Rectal smooth muscle tissue (tissue), 1 donor: ENCODE results near the gene PTGR3.
"Not testable (repeated sequence)": the region's sequence is repeated elsewhere in the genome, so short reads cannot be mapped to it uniquely, and the experiment has no call there.

Experiments
- H3K27ac ChIP-seq: one replicate; pipeline ENCODE4 v1.7.0; 2013; ENCODE audit warnings: low read depth, low read length, inconsistent platforms
- H3K27me3 ChIP-seq: one replicate; pipeline ENCODE4 v1.7.0; 2013; ENCODE audit warnings: low read length; ENCODE audit not compliant: control insufficient read depth, insufficient read depth
- H3K36me3 ChIP-seq: one replicate; pipeline ENCODE4 v1.7.0; 2013; ENCODE audit warnings: low read length; ENCODE audit not compliant: control insufficient read depth, insufficient read depth
- H3K4me1 ChIP-seq: one replicate; pipeline ENCODE4 v1.7.0; 2013; ENCODE audit warnings: low read length; ENCODE audit not compliant: control insufficient read depth, insufficient read depth
- H3K4me3 ChIP-seq: one replicate; pipeline ENCODE4 v1.7.0; 2013; ENCODE audit warnings: low read length
- H3K9ac ChIP-seq: one replicate; pipeline ENCODE4 v1.7.0; 2013; ENCODE audit warnings: low read length

The PTGR3 gene

DNA sequence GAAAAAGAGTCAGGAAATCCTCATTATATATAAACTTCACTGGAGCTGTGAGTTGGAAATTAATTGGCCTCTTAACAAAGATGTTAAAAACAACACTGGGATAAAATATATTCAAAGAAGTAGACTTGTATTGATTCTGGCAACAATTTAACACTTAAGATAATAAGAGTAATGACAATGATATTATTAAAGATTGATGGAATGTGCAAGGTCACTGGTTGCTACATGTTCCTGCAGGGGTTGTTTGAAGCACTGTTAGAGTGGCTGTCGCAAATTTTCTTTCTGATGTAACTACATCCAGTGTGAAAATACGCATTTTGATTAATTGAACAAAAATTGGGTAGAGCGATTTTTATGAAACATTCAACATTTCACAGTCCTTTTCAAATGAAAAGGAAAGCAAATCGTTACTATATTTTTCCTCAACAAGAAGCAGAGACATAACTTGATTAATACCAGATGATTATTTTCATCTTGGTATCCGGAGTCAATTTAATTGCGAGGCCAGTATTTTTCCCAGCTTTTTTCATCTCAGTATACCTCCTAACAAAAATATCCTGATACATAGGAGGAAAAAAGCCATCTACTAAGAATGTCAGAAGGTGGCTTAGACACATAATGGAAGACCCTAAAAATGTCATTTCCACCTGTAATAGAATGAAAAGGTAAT, 6.1 kb downstream of the PTGR3 start:
- Histone ChIP-seq H3K9ac (no peak overlapping the region), H3K4me1 (peaks cover 19% of the 10 kb centered on the region), H3K27ac (peak overlapping the region; percentile 98)

DNA sequence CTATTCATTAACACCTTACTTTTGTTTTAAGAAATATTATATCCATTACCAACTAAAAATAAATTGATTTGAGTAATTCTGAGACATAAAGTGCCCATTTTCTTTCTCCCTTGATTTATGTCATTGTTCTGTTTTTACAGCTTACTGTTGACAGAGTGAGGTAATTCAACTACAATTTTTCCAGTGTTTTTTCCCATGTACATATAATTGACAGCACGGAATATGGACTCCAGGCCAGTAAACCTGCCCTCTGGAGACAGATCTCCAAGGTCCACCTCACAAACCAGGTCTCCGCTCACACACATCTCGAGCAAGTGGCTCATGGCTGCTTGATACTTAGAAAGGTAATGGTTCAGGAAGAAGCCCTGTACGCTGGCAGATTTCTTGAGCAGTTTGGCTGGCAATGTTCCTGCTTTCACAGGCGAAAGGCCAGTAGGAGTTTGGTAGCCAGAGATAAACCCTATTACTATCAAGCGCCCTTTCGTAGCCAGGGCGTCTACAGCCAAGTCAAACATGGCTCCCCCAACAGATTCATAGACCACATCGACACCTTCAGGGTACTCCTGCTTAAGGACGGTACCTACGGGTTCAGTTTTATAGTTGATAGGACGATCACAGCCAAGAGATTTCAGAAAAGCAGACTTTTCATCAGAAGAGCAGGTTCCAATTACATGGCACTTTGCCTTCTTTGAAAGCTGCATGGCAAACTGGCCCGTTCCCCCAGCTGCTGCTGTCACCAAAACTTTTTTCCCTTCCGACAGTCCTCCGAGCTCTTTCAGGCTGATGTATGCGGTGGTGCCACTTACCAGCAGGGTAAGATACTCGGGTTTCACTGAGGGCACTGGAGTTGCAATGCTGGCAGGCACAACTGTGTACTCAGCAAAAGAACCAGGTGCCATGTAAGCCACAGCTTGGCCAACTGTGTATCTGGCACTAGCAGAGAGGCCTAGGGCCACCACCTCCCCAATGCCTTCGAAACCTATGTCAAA, 7.4 kb downstream of the PTGR3 start:
- Histone ChIP-seq H3K27me3 (no peaks in the 10 kb centered on the region), H3K36me3 (peaks cover 6% of the 10 kb centered on the region), H3K9ac (no peak overlapping the region), H3K27ac (peak overlapping the region; percentile 98), H3K4me1 (peaks cover 16% of the 10 kb centered on the region), H3K4me3 (peak overlapping the region; percentile 13)

More for the DNA sequence above, 6.1 kb downstream of the PTGR3 start:
- Histone ChIP-seq H3K4me3 (no peak overlapping the region), H3K36me3 (peaks cover 6% of the 10 kb centered on the region), H3K27me3 (no peaks in the 10 kb centered on the region)

DNA sequence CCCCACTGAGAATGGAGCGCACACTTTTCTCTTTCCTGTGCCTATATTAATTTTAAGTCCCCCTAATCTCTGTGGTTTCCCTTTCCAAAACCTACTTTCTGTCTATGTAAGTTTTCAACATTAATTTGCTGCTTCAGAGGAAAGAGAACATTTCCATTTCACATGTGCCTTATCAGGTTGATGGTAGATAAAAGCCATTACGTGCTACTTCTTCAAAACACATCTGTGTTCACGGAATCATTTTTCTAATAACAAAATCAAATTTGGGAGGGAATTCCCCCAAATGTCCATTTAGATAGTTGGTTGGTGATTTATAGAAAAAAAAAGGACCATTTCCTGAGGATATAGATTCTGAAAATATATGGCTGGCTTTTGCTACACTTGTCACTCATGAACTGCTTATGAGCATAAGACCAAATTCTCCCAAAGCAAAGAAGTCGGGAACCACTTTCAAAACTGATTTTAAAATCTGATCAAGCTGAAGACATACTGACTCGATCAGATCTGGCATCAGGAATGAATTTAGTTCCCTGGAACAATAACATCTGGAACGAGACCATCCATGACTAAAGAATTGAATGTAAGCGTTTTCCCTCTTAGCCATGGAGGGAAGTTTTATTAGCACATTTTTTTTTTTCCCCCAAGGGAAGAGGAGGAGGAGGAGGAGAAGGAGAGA, 8.2 kb downstream of the PTGR3 start:
- Histone ChIP-seq H3K36me3 (peaks cover 8% of the 10 kb centered on the region), H3K9ac (no peak overlapping the region), H3K4me3 (no peak overlapping the region), H3K4me1 (peaks cover 16% of the 10 kb centered on the region), H3K27me3 (no peaks in the 10 kb centered on the region), H3K27ac (peak overlapping the region; percentile 98)

DNA sequence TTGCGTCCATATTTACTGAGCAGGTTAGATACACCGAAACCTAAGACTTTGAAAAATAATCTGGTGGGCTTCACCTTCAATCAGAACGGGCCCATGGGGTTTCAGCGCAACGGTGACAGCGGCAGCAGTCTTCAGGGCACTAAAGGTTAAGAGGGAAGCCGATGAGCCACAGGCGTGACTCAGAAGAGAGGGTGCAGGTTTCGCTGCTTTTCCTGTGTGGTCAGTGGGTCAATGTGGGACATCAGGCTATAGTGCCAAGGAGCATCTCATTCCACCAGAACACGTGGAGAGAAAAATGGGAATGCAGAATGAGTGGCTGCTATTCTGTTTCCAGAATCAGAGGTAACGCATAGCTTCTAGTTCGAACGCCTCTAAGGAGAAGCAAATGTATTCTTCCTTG, 8.9 kb downstream of the PTGR3 start:
- Histone ChIP-seq H3K36me3 (peaks cover 11% of the 10 kb centered on the region), H3K4me1 (peaks cover 16% of the 10 kb centered on the region), H3K4me3 (no peak overlapping the region), H3K27ac (peak overlapping the region; percentile 2), H3K9ac (no peak overlapping the region), H3K27me3 (no peaks in the 10 kb centered on the region)

DNA sequence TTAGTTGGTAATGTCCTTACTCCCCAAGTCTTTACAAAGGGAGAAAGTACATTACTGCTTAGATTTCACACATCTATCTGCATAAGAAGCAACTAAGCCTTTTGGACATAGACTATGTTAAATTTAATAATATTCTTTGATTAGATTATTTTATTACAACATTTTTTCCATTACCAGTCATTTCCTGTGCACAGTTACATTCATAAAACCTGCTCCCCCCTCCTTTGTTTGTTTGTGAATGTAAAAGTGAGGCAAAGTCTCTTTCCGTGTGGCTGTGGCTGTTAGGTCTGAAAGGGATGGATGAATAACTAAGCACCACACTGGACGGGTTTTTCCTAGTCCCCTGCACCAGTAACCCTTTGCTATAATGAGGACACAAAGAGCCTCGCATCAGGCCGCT, 9.6 kb downstream of the PTGR3 start:
- Histone ChIP-seq H3K36me3 (peaks cover 11% of the 10 kb centered on the region), H3K4me1 (peaks cover 16% of the 10 kb centered on the region), H3K27me3 (no peaks in the 10 kb centered on the region), H3K4me3 (no peak overlapping the region), H3K9ac (no peak overlapping the region), H3K27ac (no peak overlapping the region)

DNA sequence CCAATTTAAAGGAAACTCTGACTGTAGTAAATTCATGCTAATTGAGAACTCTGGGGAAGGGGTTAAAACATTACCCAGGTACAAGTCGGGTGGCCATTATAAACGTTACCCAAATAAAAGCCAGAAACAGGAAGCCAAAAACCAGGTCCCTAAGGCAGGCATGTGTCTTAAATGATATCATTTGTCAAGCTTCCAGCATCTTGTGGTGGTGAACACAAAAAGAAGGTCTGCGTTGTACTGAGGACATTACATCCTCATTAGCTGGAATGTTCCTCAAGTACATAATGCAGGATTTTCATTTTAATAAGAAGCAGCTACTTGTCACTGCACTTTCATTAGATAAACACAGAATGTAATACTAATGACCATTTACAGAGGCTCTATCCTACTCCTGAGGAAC, 10.9 kb downstream of the PTGR3 start:
- H3K27me3 ChIP-seq = no peaks in the 10 kb centered on the region
- peaks cover 14% of the 10 kb centered on the region for H3K4me1 ChIP-seq
- peak overlapping the region; percentile 7 for H3K27ac ChIP-seq
- no peak overlapping the region for H3K9ac ChIP-seq
- peaks cover 11% of the 10 kb centered on the region for H3K36me3 ChIP-seq
- H3K4me3 ChIP-seq = no peak overlapping the region

DNA sequence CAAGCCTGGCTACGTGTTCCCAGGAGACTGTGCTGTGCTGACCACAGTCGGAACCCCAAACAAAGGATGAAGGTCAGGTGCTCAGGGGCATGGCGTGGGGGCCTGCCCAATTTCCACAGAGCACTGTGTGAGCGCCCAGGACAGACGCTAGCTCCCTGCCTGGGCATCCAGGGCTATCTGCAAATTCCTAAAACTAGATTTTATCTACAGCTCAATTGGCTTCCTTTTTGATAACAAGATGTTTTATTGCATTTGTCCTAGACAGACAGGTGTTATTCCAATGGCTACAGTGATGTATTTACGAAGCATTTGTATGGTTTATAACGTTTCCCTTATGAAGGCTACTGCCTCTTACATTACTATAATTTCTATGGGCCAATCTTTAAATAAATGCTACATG, 16.0 kb downstream of the PTGR3 start:
- H3K4me1 ChIP-seq = peaks cover 2% of the 10 kb centered on the region
- peaks cover 5% of the 10 kb centered on the region for H3K36me3 ChIP-seq
- H3K27me3 ChIP-seq = no peaks in the 10 kb centered on the region
- H3K4me3 ChIP-seq = no peak overlapping the region
- H3K9ac ChIP-seq = no peak overlapping the region
- H3K27ac ChIP-seq = no peak overlapping the region

DNA sequence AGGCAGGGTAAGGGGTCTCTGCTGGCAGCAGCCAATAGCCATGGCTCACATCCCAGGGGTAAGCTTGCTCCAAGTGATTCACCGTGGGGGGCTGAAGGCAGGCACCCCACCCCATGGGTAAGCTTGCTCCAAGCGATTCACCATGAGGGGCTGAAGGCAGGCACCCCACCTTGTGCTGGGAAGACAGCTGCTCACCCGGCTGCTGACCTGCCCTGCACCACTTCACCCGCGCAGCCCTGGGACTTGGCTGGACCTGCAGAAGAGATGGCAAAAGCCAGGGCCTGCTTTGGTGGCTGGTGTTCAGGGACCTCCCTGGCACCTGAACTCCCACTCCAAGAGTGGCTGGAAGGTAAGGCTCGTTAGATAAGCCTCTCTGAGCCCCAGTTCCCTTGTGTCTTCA, 19.2 kb downstream of the PTGR3 start:
- no peaks in the 10 kb centered on the region for H3K27me3 ChIP-seq
- H3K9ac ChIP-seq = no peak overlapping the region
- H3K4me3 ChIP-seq = no peak overlapping the region
- H3K4me1 ChIP-seq = no peaks in the 10 kb centered on the region
- H3K36me3 ChIP-seq = no peaks in the 10 kb centered on the region
- no peak overlapping the region for H3K27ac ChIP-seq

DNA sequence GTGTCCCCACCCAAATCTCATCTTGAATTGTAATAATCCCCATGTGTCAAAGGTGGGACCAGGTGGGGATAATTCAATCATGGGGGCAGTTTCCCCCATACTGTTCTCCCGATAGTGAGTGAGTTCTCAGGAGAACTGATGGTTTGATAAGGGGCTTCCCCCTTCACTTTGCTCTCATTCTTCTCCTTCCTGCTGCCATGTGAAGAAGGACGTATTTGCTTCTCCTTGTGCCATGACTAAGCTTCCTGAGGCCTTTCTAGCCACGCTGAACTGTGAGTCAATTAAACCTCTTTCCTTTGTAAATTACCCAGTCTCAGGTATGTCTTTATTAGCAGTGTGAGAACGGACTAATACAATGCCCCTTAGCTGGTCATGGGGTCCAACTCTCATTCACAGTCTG, 21.2 kb downstream of the PTGR3 start:
- H3K27me3 ChIP-seq, H3K9ac ChIP-seq, H3K27ac ChIP-seq, H3K4me1 ChIP-seq, H3K4me3 ChIP-seq, H3K36me3 ChIP-seq: not testable (repeated sequence)

DNA sequence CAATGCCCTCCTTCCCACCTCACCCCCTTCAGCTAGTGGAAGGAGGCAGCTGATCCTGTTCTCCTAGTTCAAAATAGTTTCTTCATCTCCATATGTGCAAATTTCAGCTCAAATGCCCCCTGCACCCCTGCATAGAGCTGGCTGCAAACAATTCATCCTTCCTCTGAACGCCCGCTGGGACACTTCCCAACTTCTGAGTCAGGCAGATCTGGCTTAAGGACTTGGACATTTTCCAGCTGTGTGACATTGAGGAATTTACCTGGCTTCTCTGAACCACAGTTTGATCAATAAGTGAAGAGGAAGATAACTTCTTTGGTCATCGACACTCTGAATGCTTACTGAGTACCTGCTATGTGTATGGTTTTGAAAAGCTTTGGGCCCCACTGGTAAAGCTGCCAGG, 23.5 kb downstream of the PTGR3 start:
- H3K9ac ChIP-seq = no peak overlapping the region
- no peak overlapping the region for H3K4me3 ChIP-seq
- no peaks in the 10 kb centered on the region for H3K27me3 ChIP-seq
- H3K4me1 ChIP-seq = no peaks in the 10 kb centered on the region
- H3K36me3 ChIP-seq = no peaks in the 10 kb centered on the region
- no peak overlapping the region for H3K27ac ChIP-seq

DNA sequence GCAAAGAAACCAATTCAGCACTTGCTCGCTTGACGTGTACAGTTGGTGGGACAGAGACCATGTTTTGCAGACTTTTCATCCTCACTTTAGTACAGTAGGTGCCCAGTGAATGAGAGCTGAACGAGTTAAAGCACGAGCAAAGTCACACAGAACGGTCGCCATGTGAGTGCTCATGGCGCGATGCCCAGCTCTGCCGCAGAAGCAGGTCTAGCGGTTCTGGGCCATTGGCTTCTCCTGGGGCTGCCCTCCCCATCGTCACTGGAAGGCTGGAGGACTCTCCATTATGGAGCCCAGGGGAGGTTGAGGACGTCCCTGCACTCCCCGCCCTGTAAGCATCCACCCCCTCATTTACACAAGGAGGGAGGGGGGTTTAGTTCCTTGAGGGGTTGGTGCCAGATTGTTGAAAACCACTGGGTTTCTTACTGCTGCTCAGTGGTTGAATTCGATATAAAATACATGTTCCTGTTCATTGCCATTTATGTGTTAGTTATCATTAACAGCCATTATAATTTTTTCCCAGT, 24.9 kb downstream of the PTGR3 start:
- Histone ChIP-seq H3K36me3 (no peaks in the 10 kb centered on the region), H3K9ac (no peak overlapping the region), H3K27ac (no peak overlapping the region), H3K4me1 (no peaks in the 10 kb centered on the region), H3K4me3 (no peak overlapping the region), H3K27me3 (no peaks in the 10 kb centered on the region)

DNA sequence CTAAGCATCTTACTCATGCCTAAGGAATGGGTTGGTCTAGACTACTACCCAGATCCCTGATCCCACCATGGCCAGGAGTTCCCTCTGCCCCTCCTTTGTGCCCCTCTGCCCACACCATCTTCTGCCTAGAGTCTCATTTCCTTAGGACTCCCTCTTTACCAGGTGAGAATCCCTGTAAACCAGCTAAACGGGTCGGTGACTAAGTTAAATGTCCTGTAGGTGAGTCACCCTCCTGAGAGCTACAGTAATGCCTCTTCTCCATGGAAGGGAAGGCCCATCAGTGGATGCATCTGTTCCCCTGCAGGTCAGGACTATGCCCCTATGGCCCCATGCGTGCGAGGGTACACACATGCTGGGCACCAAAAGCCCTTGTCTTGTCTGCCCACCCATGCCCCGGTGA, 25.4 kb downstream of the PTGR3 start:
- no peak overlapping the region for H3K4me3 ChIP-seq
- H3K27ac ChIP-seq = no peak overlapping the region
- no peak overlapping the region for H3K9ac ChIP-seq
- H3K36me3 ChIP-seq = no peaks in the 10 kb centered on the region
- no peaks in the 10 kb centered on the region for H3K4me1 ChIP-seq
- H3K27me3 ChIP-seq = no peaks in the 10 kb centered on the region
